Stimulated activated naive CD8-positive, alpha-beta T cell treated with anti-CD3 and anti-CD28 coated beads, Interleukin-15, amount 100 ng/mL, for 72 hours (primary cell): ENCODE results near the gene SUCO.

ENCODE experiments used
- ATAC-seq: fragments of 150-1000 bp; cut with Tn5 transposase; 2 replicates; pipeline ENCODE4 v1.10.0; 2021; ENCODE audit warnings: mild to moderate bottlenecking, moderate library complexity
- DNase-seq, 2 donors: peaks; one replicate each; pipeline ENCODE4 v3.0.0; 2021 to 2022
- H3K27ac Mint-ChIP-seq, 2 donors: one replicate each; pipeline ENCODE4 v1.8.0; 2022; ENCODE audit warnings: mild to moderate bottlenecking in 2 of 2, mixed read lengths in 2 of 2, moderate library complexity in 2 of 2
- H3K27me3 Mint-ChIP-seq: one replicate; pipeline ENCODE4 v1.8.0; 2022; ENCODE audit warnings: mixed read lengths
- H3K4me1 Mint-ChIP-seq: one replicate; pipeline ENCODE4 v1.8.0; 2022; ENCODE audit warnings: mild to moderate bottlenecking, mixed read lengths
- H3K4me3 Mint-ChIP-seq, 2 donors: one replicate each; pipeline ENCODE4 v1.8.0; 2022; ENCODE audit warnings: mild to moderate bottlenecking in 2 of 2, mixed read lengths in 2 of 2, moderate library complexity in 1 of 2
- H3K9me3 Mint-ChIP-seq, 2 donors: one replicate each; pipeline ENCODE4 v1.8.0; 2022; ENCODE audit warnings: mixed read lengths in 2 of 2

The SUCO gene

DNA sequence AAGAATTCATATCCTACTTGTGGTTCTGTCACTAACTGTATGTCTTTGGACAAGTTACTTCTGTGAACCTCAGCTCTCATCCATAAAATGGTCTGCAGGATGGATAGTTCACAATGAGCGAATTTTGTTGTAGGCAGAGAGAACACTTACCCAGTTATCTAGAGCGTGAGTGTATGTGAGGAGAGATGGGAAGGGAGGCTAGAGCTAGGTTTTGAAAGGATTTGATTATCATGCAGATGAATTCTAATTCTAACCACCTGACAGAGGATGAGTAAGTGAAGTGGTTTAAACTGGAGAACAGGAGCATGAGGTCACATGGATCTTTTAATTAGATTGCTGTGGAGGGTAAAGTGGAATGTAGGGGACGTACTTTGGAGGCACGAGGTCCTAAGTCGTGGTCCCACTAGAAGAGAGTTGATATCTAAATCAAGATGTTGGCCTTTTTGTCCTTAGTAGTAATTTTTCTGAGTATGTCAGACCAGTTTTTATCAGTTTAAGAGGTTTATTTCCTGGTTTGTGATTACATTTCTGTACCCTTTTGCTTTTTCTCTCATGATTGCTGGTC lies 5.0 kb downstream of the SUCO start:
- no peaks in the 10 kb centered on the region for H3K9me3 Mint-ChIP-seq
- no peak overlapping the region for H3K4me3 Mint-ChIP-seq
- H3K27me3 Mint-ChIP-seq = no peaks in the 10 kb centered on the region
- H3K4me1 Mint-ChIP-seq = peaks cover 63% of the 10 kb centered on the region
- no peak overlapping the region for H3K27ac Mint-ChIP-seq
- ATAC-seq (no peak), DNase-seq (no peak)

- ATAC-seq = no peak
- Mint-ChIP-seq H3K27ac (no peak overlapping the region), H3K27me3 (no peaks in the 10 kb centered on the region), H3K4me1 (peaks cover 44% of the 10 kb centered on the region), H3K9me3 (no peaks in the 10 kb centered on the region), H3K4me3 (no peak overlapping the region)
- no peak for DNase-seq
These were observed 7.7 kb downstream of the SUCO start for GRCh38 chr1:172540635-172541034.

DNA sequence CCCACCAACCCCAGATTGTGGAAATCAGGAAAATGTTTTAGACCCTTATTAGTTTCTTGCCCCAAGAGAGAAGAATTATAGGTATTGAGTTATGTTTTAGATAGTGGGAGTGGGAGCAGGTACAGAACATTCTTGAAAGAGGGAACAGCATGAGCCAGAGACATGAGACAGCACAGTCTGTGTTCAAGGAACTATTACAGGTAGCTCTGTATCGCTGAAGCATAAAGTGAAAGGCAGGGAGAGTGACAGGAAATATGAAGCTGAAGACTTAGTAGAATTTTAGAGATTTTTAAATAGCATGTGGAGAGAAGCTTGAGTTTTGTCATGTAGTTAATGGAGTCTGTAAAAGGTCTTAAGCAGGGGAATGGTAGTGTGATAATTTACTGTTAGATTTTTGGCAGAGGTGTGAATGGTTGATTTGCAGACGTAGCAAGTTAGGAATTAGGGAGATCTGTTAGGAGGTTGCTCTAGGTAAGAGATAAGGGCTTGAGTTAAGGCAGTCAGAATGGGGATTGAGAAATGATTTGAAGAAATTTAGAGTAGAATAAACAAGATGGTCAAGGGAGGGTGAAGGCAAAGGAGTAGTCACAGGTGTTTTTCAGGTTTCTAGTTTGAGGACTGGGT lies 11.6 kb downstream of the SUCO start:
- Mint-ChIP-seq H3K4me1 (peaks cover 40% of the 10 kb centered on the region), H3K27ac (no peak overlapping the region), H3K4me3 (no peak overlapping the region), H3K27me3 (no peaks in the 10 kb centered on the region), H3K9me3 (no peaks in the 10 kb centered on the region)
- DNase-seq (no peak), ATAC-seq (no peak)

DNA sequence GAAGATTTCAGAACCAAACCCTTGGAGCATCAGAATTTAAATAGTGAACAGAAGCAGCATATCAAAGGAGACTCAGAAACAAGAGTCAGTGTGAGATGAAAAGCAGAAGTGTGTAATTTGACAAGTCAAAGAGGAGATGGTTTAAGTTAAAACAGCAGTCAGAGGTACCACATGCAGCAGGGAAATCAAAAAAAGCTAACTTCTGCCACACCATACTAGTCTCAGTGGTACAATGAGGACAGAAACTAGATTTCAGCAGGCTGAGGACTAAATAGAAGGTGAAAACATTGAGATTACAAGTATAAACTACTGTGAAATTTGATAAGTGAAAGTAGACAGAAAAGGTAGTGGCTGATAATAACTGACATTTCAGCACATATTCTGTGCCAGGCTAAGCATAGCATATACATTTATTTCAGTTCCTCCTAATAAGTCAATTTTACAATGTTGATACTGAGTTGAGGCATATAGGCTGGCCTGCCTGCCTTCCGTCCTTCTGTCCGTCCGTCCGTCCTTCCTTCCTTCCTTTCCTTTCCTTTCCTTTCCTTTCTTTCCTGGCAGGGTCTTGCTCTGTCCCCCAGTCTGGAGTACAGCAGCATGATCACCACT lies 12.6 kb downstream of the SUCO start:
- H3K4me1 Mint-ChIP-seq = peaks cover 42% of the 10 kb centered on the region
- H3K27me3 Mint-ChIP-seq = no peaks in the 10 kb centered on the region
- H3K9me3 Mint-ChIP-seq = no peaks in the 10 kb centered on the region
- DNase-seq (no peak), ATAC-seq (peak; percentile 53)
- H3K4me3 Mint-ChIP-seq = no peak overlapping the region
- no peak overlapping the region for H3K27ac Mint-ChIP-seq

GRCh38 chr1:172547071-172547470 lies 14.1 kb downstream of the SUCO start:
- H3K27ac Mint-ChIP-seq = no peak overlapping the region
- H3K9me3 Mint-ChIP-seq = no peaks in the 10 kb centered on the region
- peaks cover 35% of the 10 kb centered on the region for H3K4me1 Mint-ChIP-seq
- DNase-seq (no peak), ATAC-seq (no peak)
- H3K27me3 Mint-ChIP-seq = no peaks in the 10 kb centered on the region
- no peak overlapping the region for H3K4me3 Mint-ChIP-seq

- H3K4me1 Mint-ChIP-seq = peaks cover 27% of the 10 kb centered on the region
- peak overlapping the region in 1 of 2 donors; percentile 49 for H3K4me3 Mint-ChIP-seq
- H3K9me3 Mint-ChIP-seq = no peaks in the 10 kb centered on the region
- ATAC-seq = no peak
- no peak for DNase-seq
- no peak overlapping the region for H3K27ac Mint-ChIP-seq
- no peaks in the 10 kb centered on the region for H3K27me3 Mint-ChIP-seq
These were observed 16.8 kb downstream of the SUCO start for GRCh38 chr1:172549621-172550280.

DNA sequence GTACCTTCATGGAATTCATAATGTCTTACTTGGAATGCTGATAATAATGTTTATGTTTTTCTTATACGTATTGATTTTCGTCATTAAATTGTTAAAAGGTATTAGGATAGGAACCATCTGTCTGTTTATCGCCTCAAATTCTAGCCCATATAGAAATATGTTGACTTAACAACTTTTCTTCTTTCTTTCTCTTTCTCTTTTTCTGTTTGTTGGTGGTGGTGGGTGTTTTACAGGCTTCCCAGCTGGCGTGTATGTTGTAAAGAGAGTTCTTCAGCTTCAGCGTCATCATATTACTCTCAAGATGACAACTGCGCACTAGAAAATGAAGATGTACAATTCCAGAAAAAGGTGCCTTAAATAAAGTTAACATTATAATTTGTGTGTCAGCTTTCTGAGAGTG lies 18.3 kb downstream of the SUCO start:
- H3K9me3 Mint-ChIP-seq = no peaks in the 10 kb centered on the region
- ATAC-seq (no peak), DNase-seq (no peak)
- no peak overlapping the region for H3K27ac Mint-ChIP-seq
- H3K27me3 Mint-ChIP-seq = no peaks in the 10 kb centered on the region
- H3K4me1 Mint-ChIP-seq = peaks cover 27% of the 10 kb centered on the region
- no peak overlapping the region for H3K4me3 Mint-ChIP-seq

- Mint-ChIP-seq H3K27ac (no peak overlapping the region), H3K4me1 (peaks cover 9% of the 10 kb centered on the region), H3K4me3 (no peak overlapping the region), H3K9me3 (no peaks in the 10 kb centered on the region), H3K27me3 (no peaks in the 10 kb centered on the region)
- DNase-seq (no peak), ATAC-seq (no peak)
These were observed 22.0 kb downstream of the SUCO start for GRCh38 chr1:172554915-172555314.

GRCh38 chr1:172556461-172556860 lies 23.5 kb downstream of the SUCO start:
- Mint-ChIP-seq H3K27ac (no peak overlapping the region), H3K4me3 (no peak overlapping the region), H3K27me3 (no peaks in the 10 kb centered on the region), H3K4me1 (peaks cover 2% of the 10 kb centered on the region), H3K9me3 (no peaks in the 10 kb centered on the region)
- no peak for ATAC-seq
- DNase-seq = no peak

GRCh38 chr1:172557270-172557669 lies 24.3 kb downstream of the SUCO start:
- no peaks in the 10 kb centered on the region for H3K27me3 Mint-ChIP-seq
- H3K4me1 Mint-ChIP-seq = no peaks in the 10 kb centered on the region
- H3K9me3 Mint-ChIP-seq = no peaks in the 10 kb centered on the region
- ATAC-seq = no peak
- no peak overlapping the region for H3K27ac Mint-ChIP-seq
- no peak overlapping the region for H3K4me3 Mint-ChIP-seq
- DNase-seq = no peak

DNA sequence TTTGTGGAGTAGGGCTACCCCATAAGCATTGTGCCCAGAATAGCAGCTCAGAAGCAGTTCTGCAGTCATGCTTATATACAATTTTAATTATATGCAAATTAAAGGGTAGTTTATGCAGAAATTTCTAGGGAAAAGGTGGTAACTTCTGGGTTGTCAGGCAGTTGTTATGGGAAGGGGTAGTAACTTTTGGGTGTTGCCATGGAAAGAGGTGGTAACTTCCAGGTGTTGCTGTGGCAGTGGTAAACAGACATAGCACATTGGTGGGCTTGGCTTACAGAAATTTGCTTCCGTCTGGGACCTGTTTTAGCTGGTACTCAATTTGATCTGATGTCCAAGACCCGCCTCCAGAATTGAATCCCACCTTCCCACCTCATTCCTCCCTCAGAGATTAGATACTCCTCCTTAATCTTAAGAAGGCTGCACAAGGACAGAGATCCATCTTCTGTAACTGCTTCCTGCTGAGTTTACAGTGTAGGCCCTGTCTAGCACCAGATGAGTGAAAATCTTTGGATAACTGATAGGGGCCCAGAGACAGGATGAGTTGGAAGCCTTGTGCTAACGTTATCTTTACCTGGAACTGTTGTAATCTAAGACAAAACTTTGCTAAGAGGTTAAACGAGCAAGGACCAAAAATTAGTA lies 26.7 kb downstream of the SUCO start:
- H3K27me3 Mint-ChIP-seq = no peaks in the 10 kb centered on the region
- ATAC-seq (no peak), DNase-seq (no peak)
- peaks cover 9% of the 10 kb centered on the region for H3K4me1 Mint-ChIP-seq
- H3K27ac Mint-ChIP-seq = no peak overlapping the region
- no peaks in the 10 kb centered on the region for H3K9me3 Mint-ChIP-seq
- H3K4me3 Mint-ChIP-seq = no peak overlapping the region

- no peaks in the 10 kb centered on the region for H3K27me3 Mint-ChIP-seq
- no peak for DNase-seq
These were observed 28.3 kb downstream of the SUCO start for GRCh38 chr1:172561252-172561651.

DNA sequence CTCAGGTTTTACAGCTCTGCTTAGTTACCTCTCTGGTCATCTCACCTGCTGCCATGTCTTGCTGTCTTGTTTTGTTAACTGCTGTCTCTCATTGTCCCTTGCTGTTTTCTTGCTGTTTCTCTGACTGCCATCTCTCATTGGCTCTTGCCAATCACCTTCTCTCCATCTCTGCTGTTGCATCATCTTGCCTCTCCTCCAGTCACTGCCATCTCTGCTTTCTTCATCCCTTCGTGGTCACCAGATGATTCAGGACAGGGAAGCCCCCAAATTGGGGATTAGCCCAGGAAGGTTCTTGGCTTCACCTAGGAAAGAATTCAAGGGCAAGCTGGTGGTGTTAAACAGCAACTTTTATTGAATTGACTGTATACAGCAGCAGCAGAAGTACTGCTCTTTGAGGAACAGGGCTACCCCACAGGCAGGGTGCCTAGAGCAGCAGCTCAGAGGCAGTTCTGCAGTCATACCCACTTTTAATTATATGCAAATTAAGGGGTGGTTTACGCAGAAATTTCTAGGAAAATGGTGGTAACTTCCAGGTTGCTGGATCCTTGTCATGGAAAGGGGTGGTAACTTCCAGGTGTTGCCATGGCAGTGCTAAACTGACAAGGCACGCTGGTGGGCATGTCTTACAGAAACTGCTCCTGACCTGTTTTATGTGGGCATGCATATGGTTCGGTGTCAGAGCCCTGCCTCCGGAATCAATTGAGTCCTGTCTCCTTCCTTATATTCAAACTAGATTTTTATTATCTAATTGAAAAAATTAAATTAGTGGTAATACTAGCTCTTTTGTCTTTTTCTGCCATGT lies 33.4 kb downstream of the SUCO start:
- Mint-ChIP-seq H3K9me3 (peaks cover 5 to 8% of the 10 kb centered on the region in 2 donors), H3K27me3 (no peaks in the 10 kb centered on the region), H3K27ac (peak overlapping the region; percentile 91 to 92), H3K4me3 (peak overlapping the region in 1 of 2 donors; percentile 4), H3K4me1 (peaks cover 21% of the 10 kb centered on the region)
- peak in 1 of 2 donors; percentile 31 for DNase-seq
- ATAC-seq = peak; percentile 85

More at GRCh38 chr1:172561252-172561651, 28.3 kb downstream of the SUCO start:
- no peak for ATAC-seq
- no peaks in the 10 kb centered on the region for H3K9me3 Mint-ChIP-seq
- peaks cover 18% of the 10 kb centered on the region for H3K4me1 Mint-ChIP-seq
- H3K27ac Mint-ChIP-seq = no peak overlapping the region
- no peak overlapping the region for H3K4me3 Mint-ChIP-seq

DNA sequence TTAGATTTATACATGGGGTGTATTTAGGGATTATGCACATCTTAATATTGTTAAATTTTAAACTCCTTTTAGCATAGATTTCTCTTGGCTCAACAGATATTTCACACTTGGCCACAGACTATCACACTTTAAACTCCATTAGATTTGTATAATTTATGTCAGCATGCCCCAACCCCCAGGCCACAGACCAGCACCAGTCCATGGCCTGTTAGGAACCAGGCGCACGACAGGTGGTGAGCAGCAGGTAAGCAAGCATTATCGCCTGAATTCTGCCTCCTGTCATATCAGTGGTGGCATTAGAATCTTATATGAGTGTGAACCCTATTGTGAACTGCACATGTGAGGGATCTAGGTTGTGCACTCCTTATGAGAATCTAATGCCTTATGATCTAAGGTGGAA lies 34.8 kb downstream of the SUCO start:
- DNase-seq (no peak), ATAC-seq (no peak)
- Mint-ChIP-seq H3K9me3 (peaks cover 5 to 8% of the 10 kb centered on the region in 2 donors), H3K27me3 (no peaks in the 10 kb centered on the region), H3K4me1 (peaks cover 21% of the 10 kb centered on the region), H3K4me3 (no peak overlapping the region), H3K27ac (no peak overlapping the region)

DNA sequence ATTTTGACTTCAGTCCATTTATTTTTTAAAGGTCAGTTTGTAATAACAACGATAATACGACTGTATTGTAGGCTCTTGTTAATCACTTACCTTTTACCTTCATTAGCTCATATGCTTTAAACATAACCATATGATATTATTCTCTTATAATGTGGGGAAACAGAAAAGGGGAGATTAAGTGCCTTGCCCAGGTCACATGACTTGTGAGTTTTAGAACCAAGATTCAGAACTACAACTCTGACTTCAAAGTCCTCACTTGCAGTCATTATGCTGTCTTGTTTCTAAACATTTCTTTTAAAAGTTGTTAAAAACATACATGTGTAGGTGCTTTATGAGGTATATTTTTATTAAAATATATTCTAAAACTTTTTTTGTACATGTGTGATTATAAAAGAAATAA lies 41.1 kb downstream of the SUCO start:
- no peak overlapping the region for H3K27ac Mint-ChIP-seq
- DNase-seq = no peak
- H3K4me1 Mint-ChIP-seq = no peaks in the 10 kb centered on the region
- H3K27me3 Mint-ChIP-seq = no peaks in the 10 kb centered on the region
- H3K4me3 Mint-ChIP-seq = no peak overlapping the region
- no peak for ATAC-seq
- peaks cover 5 to 8% of the 10 kb centered on the region in 2 donors for H3K9me3 Mint-ChIP-seq
